Neuronal stem cell (in vitro differentiated cells): ENCODE results near the gene IL15RA.

ENCODE experiments used
- DNase-seq: peaks from one replicate; pipeline ENCODE4 v3.0.0-alpha.2; 2013; ENCODE audit warnings: low spot score
- H2AFZ ChIP-seq: one replicate; pipeline ENCODE4 v1.6.1; 2013; ENCODE audit warnings: mild to moderate bottlenecking, low read length, inconsistent platforms
- H2AK5ac ChIP-seq: 2 replicates; pipeline ENCODE4 v1.6.1; 2013; ENCODE audit warnings: low read depth, mild to moderate bottlenecking, inconsistent platforms, low read length, moderate library complexity, mixed read lengths
- H2BK120ac ChIP-seq: 2 replicates; pipeline ENCODE4 v1.6.1; 2013; ENCODE audit warnings: low read depth, mild to moderate bottlenecking, inconsistent platforms, low read length, moderate library complexity, mixed read lengths
- H2BK12ac ChIP-seq: one replicate; pipeline ENCODE4 v1.6.1; 2013; ENCODE audit warnings: low read length, inconsistent platforms
- H2BK15ac ChIP-seq: 2 replicates; pipeline ENCODE4 v1.6.1; 2013; ENCODE audit warnings: mild to moderate bottlenecking, low read length, inconsistent platforms, mixed read lengths
- H2BK5ac ChIP-seq: one replicate; pipeline ENCODE4 v1.6.1; 2013; ENCODE audit warnings: inconsistent platforms, mild to moderate bottlenecking, low read length, moderate library complexity
- H3K14ac ChIP-seq: one replicate; pipeline ENCODE4 v1.6.1; 2013; ENCODE audit warnings: low read length, inconsistent platforms
- H3K18ac ChIP-seq: 2 replicates; pipeline ENCODE4 v1.6.1; 2013; ENCODE audit warnings: low read length, inconsistent platforms
- H3K23ac ChIP-seq: 2 replicates; pipeline ENCODE4 v1.6.1; 2013; ENCODE audit warnings: low read depth, mild to moderate bottlenecking, mixed read lengths, low read length, inconsistent platforms; ENCODE audit not compliant: poor library complexity
- H3K27ac ChIP-seq: replicated peaks from 3 replicates; pipeline ENCODE4 v1.5.1; 2013; ENCODE audit warnings: low read length, inconsistent platforms
- H3K27me3 ChIP-seq, 3 experiments: 2 replicates each; pipeline ENCODE4 v1.6.1; 2013; ENCODE audit warnings: low read length in 3 of 3, mild to moderate bottlenecking in 2 of 3, inconsistent platforms in 1 of 3, low read depth in 1 of 3, mixed read lengths in 1 of 3, moderate library complexity in 1 of 3; ENCODE audit not compliant: control insufficient read depth in 3 of 3, insufficient read depth in 3 of 3
- H3K36me3 ChIP-seq, 2 donors: replicated peaks in 1 of 2; 2 replicates each; pipeline ENCODE4 v1.6.1; 2013; ENCODE audit warnings: low read length in 2 of 2; ENCODE audit not compliant: control insufficient read depth in 2 of 2, insufficient read depth in 2 of 2
- H3K4ac ChIP-seq: 2 replicates; pipeline ENCODE4 v1.6.1; 2013; ENCODE audit warnings: inconsistent platforms, mild to moderate bottlenecking, low read length, moderate library complexity
- H3K4me1 ChIP-seq, 2 donors: 1 replicate in 1 of 2; 2 replicates in 1 of 2; pipeline ENCODE4 v1.6.1; 2013; ENCODE audit warnings: low read length in 2 of 2, low read depth in 1 of 2; ENCODE audit not compliant: control insufficient read depth in 2 of 2, insufficient read depth in 1 of 2
- H3K4me2 ChIP-seq: one replicate; pipeline ENCODE4 v1.6.1; 2013; ENCODE audit warnings: mild to moderate bottlenecking, low read length, inconsistent platforms; ENCODE audit not compliant: insufficient read depth, poor library complexity, severe bottlenecking
- H3K4me3 ChIP-seq, 2 donors: 2 replicates each; pipeline ENCODE4 v1.5.1; 2013; ENCODE audit warnings: low read length in 2 of 2, mild to moderate bottlenecking in 2 of 2, inconsistent platforms in 1 of 2, moderate library complexity in 1 of 2
- H3K79me1 ChIP-seq: one replicate; pipeline ENCODE4 v1.6.1; 2013; ENCODE audit warnings: low read depth, mild to moderate bottlenecking, inconsistent platforms, low read length, moderate library complexity
- H3K9ac ChIP-seq: one replicate; pipeline ENCODE4 v1.6.1; 2013; ENCODE audit warnings: mild to moderate bottlenecking, low read depth, low read length, inconsistent platforms; ENCODE audit not compliant: poor library complexity
- H3K9me3 ChIP-seq, 2 donors: replicated peaks in 1 of 2; 2 replicates each; pipeline versions ENCODE3 to v1.6.1; 2013; ENCODE audit warnings: low read length in 2 of 2, mild to moderate bottlenecking in 2 of 2, inconsistent platforms in 1 of 2, low read depth in 1 of 2, mixed read lengths in 1 of 2, moderate library complexity in 1 of 2; ENCODE audit not compliant: control insufficient read depth in 2 of 2, insufficient read depth in 1 of 2
- H4K8ac ChIP-seq: one replicate; pipeline ENCODE4 v1.6.1; 2013; ENCODE audit warnings: low read depth, mild to moderate bottlenecking, inconsistent platforms, low read length, moderate library complexity
- H4K91ac ChIP-seq: one replicate; pipeline ENCODE4 v1.6.1; 2013; ENCODE audit warnings: low read length, low read depth, mild to moderate bottlenecking, inconsistent platforms; ENCODE audit not compliant: poor library complexity
- WGBS, 2 donors: extraction: QIAGEN DNeasy Blood & Tissue Kit; methylation state at CpG; one replicate each; pipeline ENCODE4 v1.1.7; 2013; ENCODE audit warnings: missing lambda C conversion rate in 2 of 2, mixed read lengths in 1 of 2; ENCODE audit not compliant: insufficient read length in 2 of 2, insufficient replicate concordance in 1 of 2; ENCODE audit errors: extremely low coverage in 2 of 2; 5-methylcytosine and 5-hydroxymethylcytosine counted together

The IL15RA gene

DNA sequence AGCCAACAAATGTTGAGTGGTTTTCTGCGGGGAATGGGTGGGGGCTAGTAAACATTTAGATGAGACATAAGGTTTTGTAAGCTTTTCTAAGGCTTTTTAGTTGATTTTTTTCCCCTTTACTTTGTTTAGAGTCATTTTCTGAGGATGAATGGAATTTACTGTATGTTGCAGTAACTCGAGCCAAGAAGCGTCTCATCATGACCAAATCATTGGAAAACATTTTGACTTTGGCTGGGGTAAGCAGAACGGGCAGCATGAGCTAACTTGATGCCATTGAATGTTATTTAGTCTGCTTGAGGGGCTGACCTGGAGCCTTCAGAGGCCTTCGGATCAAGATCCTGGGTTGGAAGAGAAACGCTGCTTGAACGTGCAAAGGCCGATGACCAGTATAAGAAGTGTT is 50.0 kb downstream of the IL15RA start:
- Histone ChIP-seq H3K23ac (no peak overlapping the region), H3K4me1 (no peaks in the 10 kb centered on the region), H3K4ac (no peak overlapping the region), H2BK15ac (no peak overlapping the region), H3K36me3 (peaks cover 34 to 98% of the 10 kb centered on the region in 2 donors), H2AFZ (no peak overlapping the region), H3K4me2 (no peak overlapping the region), H3K9me3 (no peaks in the 10 kb centered on the region), H2BK120ac (no peak overlapping the region), H3K18ac (no peak overlapping the region), H2AK5ac (no peak overlapping the region), H3K27me3 (peaks cover 0 to 2% (median 0%) of the 10 kb centered on the region in 3 experiments), H4K8ac (no peak overlapping the region), H3K27ac (no peak overlapping the region), H3K14ac (no peak overlapping the region), H3K4me3 (no peak overlapping the region), H2BK5ac (no peak overlapping the region), H2BK12ac (no peak overlapping the region), H3K79me1 (peaks cover 1% of the 10 kb centered on the region), H3K9ac (no peak overlapping the region), H4K91ac (no peak overlapping the region)
- no CpG with 5 or more reads among the region's 8 CpGs for whole genome bisulfite sequencing, 2 donors
- DNase-seq: no peak

GRCh38 chr10:5924889-5925288 is 52.5 kb downstream of the IL15RA start:
- H2BK15ac ChIP-seq: no peak overlapping the region
- no peak overlapping the region for H3K9ac ChIP-seq
- no peak overlapping the region for H3K18ac ChIP-seq
- H3K4me1 ChIP-seq: no peaks in the 10 kb centered on the region
- no peak overlapping the region for H2BK120ac ChIP-seq
- no peak overlapping the region for H3K27ac ChIP-seq
- H3K4me3 ChIP-seq: no peak overlapping the region
- no peak overlapping the region for H2AFZ ChIP-seq
- H4K8ac ChIP-seq: no peak overlapping the region
- peaks cover 1% of the 10 kb centered on the region for H3K79me1 ChIP-seq
- H3K4me2 ChIP-seq: no peak overlapping the region
- no peak overlapping the region for H3K4ac ChIP-seq
- no peak for DNase-seq
- H2AK5ac ChIP-seq: no peak overlapping the region
- no peaks in the 10 kb centered on the region for H3K27me3 ChIP-seq
- no peak overlapping the region for H2BK5ac ChIP-seq
- whole genome bisulfite sequencing, 2 donors: no CpG with 5 or more reads among the region's 10 CpGs
- H4K91ac ChIP-seq: no peak overlapping the region
- H3K14ac ChIP-seq: no peak overlapping the region
- no peaks in the 10 kb centered on the region for H3K9me3 ChIP-seq
- H3K36me3 ChIP-seq: peaks cover 43 to 98% of the 10 kb centered on the region in 2 donors
- H3K23ac ChIP-seq: no peak overlapping the region
- no peak overlapping the region for H2BK12ac ChIP-seq

DNA sequence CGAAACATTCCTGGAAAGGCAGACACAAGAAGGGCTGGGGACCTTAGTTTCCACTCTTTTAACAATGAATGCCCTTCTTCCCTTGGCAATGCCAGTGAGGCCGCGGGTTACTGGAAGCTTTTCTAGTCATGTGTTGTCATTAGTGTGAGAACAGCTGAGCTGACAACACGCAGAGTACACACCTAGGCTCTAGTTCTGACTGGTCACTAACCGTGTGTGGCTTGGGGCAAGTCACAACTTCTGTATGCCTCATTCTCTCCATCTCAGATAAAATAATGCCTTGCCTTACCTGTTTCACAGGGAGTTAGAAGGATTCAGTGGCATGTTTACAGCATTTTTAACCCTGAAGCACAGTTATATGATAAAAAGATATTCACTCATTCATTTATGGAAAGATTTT is 55.6 kb downstream of the IL15RA start:
- Histone ChIP-seq H2BK5ac (no peak overlapping the region), H4K91ac (no peak overlapping the region), H2AK5ac (no peak overlapping the region), H2AFZ (no peak overlapping the region), H3K9ac (no peak overlapping the region), H3K36me3 (peaks cover 44 to 96% of the 10 kb centered on the region in 2 donors), H3K79me1 (no peaks in the 10 kb centered on the region), H3K27ac (no peak overlapping the region), H3K27me3 (no peaks in the 10 kb centered on the region), H3K4me3 (no peak overlapping the region), H3K23ac (no peak overlapping the region), H4K8ac (no peak overlapping the region), H3K14ac (no peak overlapping the region), H3K4me1 (no peaks in the 10 kb centered on the region), H3K18ac (no peak overlapping the region), H3K4ac (no peak overlapping the region), H2BK120ac (no peak overlapping the region), H3K9me3 (no peaks in the 10 kb centered on the region), H2BK15ac (no peak overlapping the region), H2BK12ac (no peak overlapping the region), H3K4me2 (no peak overlapping the region)
- DNase-seq: no peak
- WGBS, 2 donors: no CpG with 5 or more reads among the region's 5 CpGs

DNA sequence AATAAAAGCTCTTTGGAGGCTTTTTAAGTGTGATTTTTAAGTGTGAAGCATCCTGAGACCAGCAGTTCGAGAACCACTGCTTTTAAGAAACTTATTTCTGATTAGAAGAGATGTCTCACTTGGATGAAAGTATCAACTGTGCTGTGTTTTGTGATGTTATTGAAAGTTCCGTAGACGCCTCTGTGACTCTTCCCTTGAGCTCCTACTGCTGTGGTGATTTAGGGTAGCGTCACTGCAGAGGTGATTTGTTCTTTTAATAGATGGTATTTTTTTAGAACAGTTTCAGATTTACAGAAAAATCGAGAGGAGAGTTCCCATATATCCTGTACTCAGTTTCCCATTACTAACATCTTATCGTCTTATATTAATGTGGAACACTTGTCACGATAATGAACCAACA is 57.8 kb downstream of the IL15RA start:
- H3K36me3 ChIP-seq: peaks cover 51 to 98% of the 10 kb centered on the region in 2 donors
- no peaks in the 10 kb centered on the region for H3K79me1 ChIP-seq
- no peak for DNase-seq
- no peak overlapping the region for H2BK15ac ChIP-seq
- no peaks in the 10 kb centered on the region for H3K9me3 ChIP-seq
- H3K27me3 ChIP-seq: peaks cover 0 to 2% (median 0%) of the 10 kb centered on the region in 3 experiments
- no CpG with 5 or more reads among the region's 7 CpGs for WGBS, 2 donors
- no peaks in the 10 kb centered on the region for H3K4me1 ChIP-seq
- H3K9ac ChIP-seq: no peak overlapping the region
- H2AFZ ChIP-seq: no peak overlapping the region
- H3K4ac ChIP-seq: no peak overlapping the region
- no peak overlapping the region for H2AK5ac ChIP-seq
- no peak overlapping the region for H4K8ac ChIP-seq
- no peak overlapping the region for H3K18ac ChIP-seq
- no peak overlapping the region for H3K4me3 ChIP-seq
- H4K91ac ChIP-seq: no peak overlapping the region
- no peak overlapping the region for H3K27ac ChIP-seq
- no peak overlapping the region for H2BK5ac ChIP-seq
- no peak overlapping the region for H3K4me2 ChIP-seq
- H2BK12ac ChIP-seq: no peak overlapping the region
- no peak overlapping the region for H3K23ac ChIP-seq
- no peak overlapping the region for H3K14ac ChIP-seq
- no peak overlapping the region for H2BK120ac ChIP-seq
